GM19455 (cell line): ENCODE data around the gene PNRC1.
"Not testable (repeated sequence)": the region's sequence is repeated elsewhere in the genome, so short reads cannot be mapped to it uniquely, and the experiment has no call there.

Experiments
- ATAC-seq: cut with Tn5 transposase; IDR thresholded peaks from one replicate; pipeline ENCODE4 v1.9.1; 2021; ENCODE audit not compliant: unreplicated experiment

PNRC1 gene

GRCh38 chr6:89058627-89059026, 21.9 kb upstream of the PNRC1 start:
- no peak for ATAC-seq

GRCh38 chr6:89059227-89059626, 21.3 kb upstream of the PNRC1 start:
- no peak for ATAC-seq

GRCh38 chr6:89063881-89064280, 16.7 kb upstream of the PNRC1 start:
- ATAC-seq = no peak

- not testable (repeated sequence) for ATAC-seq
Observed at GRCh38 chr6:89064931-89065330, 15.6 kb upstream of the PNRC1 start.

GRCh38 chr6:89066121-89066520, 14.4 kb upstream of the PNRC1 start:
- ATAC-seq = not testable (repeated sequence)

- no peak for ATAC-seq
Observed at GRCh38 chr6:89066940-89067646, 13.5 kb upstream of the PNRC1 start.

GRCh38 chr6:89067796-89068195, 12.8 kb upstream of the PNRC1 start:
- ATAC-seq = no peak

GRCh38 chr6:89068695-89069094, 11.9 kb upstream of the PNRC1 start:
- no peak for ATAC-seq

GRCh38 chr6:89069536-89070163, 10.9 kb upstream of the PNRC1 start:
- ATAC-seq = no peak

- ATAC-seq = no peak
Observed at GRCh38 chr6:89071036-89071435, 9.5 kb upstream of the PNRC1 start.

GRCh38 chr6:89073014-89073620, 7.4 kb upstream of the PNRC1 start:
- ATAC-seq = no peak

GRCh38 chr6:89073840-89074239, 6.7 kb upstream of the PNRC1 start:
- ATAC-seq = no peak

- no peak for ATAC-seq
Observed at GRCh38 chr6:89079511-89080234, 878 bp upstream of the PNRC1 start.

- peak; percentile 22 for ATAC-seq
Observed at GRCh38 chr6:89081129-89081422, 525 bp downstream of the PNRC1 start.

- peak; percentile 54 for ATAC-seq
Observed at GRCh38 chr6:89081423-89082322, 1.1 kb downstream of the PNRC1 start.

GRCh38 chr6:89082486-89082891, 1.9 kb downstream of the PNRC1 start:
- no peak for ATAC-seq

GRCh38 chr6:89084542-89084941, 4.0 kb downstream of the PNRC1 start:
- ATAC-seq = no peak

- ATAC-seq = no peak
Observed at GRCh38 chr6:89084954-89085353, 4.4 kb downstream of the PNRC1 start.

GRCh38 chr6:89085409-89086205, 5.1 kb downstream of the PNRC1 start:
- no peak for ATAC-seq

- ATAC-seq = no peak
Observed at GRCh38 chr6:89087881-89088280, 7.3 kb downstream of the PNRC1 start.
